Neutrophil (primary cell): ENCODE results near the gene ANKRD34B.

Experiments
- H3K27ac ChIP-seq: fragments of 200-600 bp; sonication (generic); 2 replicates; pipeline ENCODE4 v1.5.1; 2016; ENCODE audit warnings: mild to moderate bottlenecking, moderate library complexity
- H3K27me3 ChIP-seq: fragments of 200-600 bp; sonication (generic); 2 replicates; pipeline ENCODE4 v1.6.0; 2016; ENCODE audit warnings: mild to moderate bottlenecking
- H3K36me3 ChIP-seq: fragments of 200-600 bp; sonication (generic); 2 replicates; pipeline ENCODE4 v1.5.1; 2017
- H3K4me1 ChIP-seq, 2 experiments: fragments of 200-600 bp in 1 of 2; sonication (generic) in 1 of 2; 1 replicate in 1 of 2; 2 replicates in 1 of 2; pipeline versions ENCODE4 v1.5.1 to v1.6.1; 2013 to 2016; ENCODE audit warnings: low read depth in 1 of 2, low read length in 1 of 2, mild to moderate bottlenecking in 1 of 2, moderate library complexity in 1 of 2; ENCODE audit not compliant: control insufficient read depth in 1 of 2, insufficient read depth in 1 of 2
- H3K4me3 ChIP-seq, 2 experiments: fragments of 200-600 bp in 1 of 2; sonication (generic) in 1 of 2; 1 replicate in 1 of 2; 2 replicates in 1 of 2; pipeline ENCODE4 v1.5.1; 2013 to 2016; ENCODE audit warnings: low read depth in 1 of 2, low read length in 1 of 2, mild to moderate bottlenecking in 1 of 2, moderate library complexity in 1 of 2
- H3K9me3 ChIP-seq: fragments of 200-600 bp; sonication (generic); 2 replicates; pipeline ENCODE4 v1.5.1; 2016
- TF ChIP-seq, protein P1 (sequence below): fragments of 200-600 bp; sonication (generic); IDR thresholded peaks from 2 replicates; pipeline ENCODE4 v1.5.1; 2016; ENCODE audit warnings: antibody characterized with exemption

Gene ANKRD34B

GRCh38 chr5:80608731-80609130 lies 38.7 kb upstream of the ANKRD34B start:
- Histone ChIP-seq H3K4me3 (peak overlapping the region; percentile 15 to 50), H3K27ac (peak overlapping the region; percentile 87)
- TF ChIP-seq, protein P1, sequence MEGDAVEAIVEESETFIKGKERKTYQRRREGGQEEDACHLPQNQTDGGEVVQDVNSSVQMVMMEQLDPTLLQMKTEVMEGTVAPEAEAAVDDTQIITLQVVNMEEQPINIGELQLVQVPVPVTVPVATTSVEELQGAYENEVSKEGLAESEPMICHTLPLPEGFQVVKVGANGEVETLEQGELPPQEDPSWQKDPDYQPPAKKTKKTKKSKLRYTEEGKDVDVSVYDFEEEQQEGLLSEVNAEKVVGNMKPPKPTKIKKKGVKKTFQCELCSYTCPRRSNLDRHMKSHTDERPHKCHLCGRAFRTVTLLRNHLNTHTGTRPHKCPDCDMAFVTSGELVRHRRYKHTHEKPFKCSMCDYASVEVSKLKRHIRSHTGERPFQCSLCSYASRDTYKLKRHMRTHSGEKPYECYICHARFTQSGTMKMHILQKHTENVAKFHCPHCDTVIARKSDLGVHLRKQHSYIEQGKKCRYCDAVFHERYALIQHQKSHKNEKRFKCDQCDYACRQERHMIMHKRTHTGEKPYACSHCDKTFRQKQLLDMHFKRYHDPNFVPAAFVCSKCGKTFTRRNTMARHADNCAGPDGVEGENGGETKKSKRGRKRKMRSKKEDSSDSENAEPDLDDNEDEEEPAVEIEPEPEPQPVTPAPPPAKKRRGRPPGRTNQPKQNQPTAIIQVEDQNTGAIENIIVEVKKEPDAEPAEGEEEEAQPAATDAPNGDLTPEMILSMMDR, result peak; percentile 38

DNA sequence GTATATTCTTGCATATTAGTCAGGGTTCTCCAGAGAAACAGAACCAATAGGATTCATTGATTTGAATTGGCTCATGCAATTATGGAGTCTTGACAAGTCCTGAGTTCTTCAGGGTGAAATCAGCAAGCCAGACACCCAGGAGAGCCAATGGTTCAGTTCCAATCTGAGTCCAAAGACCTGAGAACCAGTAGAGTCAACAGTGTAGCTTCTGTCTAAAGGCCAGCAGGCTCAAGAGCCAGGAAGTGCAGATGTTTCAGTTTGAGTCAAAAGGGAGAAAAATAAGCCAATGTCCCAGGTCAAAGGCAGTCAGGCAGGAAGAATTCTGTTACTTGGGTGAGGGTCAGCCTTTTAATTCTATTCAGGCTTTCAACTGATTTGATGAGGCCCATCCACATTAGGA lies 37.8 kb upstream of the ANKRD34B start:
- no peaks in the 10 kb centered on the region for H3K27me3 ChIP-seq
- H3K9me3 ChIP-seq, result no peaks in the 10 kb centered on the region
- H3K27ac ChIP-seq, result peak overlapping the region; percentile 87
- H3K36me3 ChIP-seq, result no peaks in the 10 kb centered on the region
- TF ChIP-seq, protein P1, result no peak
- peaks cover 41 to 51% of the 10 kb centered on the region in 2 experiments for H3K4me1 ChIP-seq
- peak overlapping the region; percentile 15 to 50 for H3K4me3 ChIP-seq

More at GRCh38 chr5:80608731-80609130, 38.7 kb upstream of the ANKRD34B start:
- Histone ChIP-seq H3K9me3 (no peaks in the 10 kb centered on the region), H3K27me3 (no peaks in the 10 kb centered on the region), H3K4me1 (peaks cover 46 to 57% of the 10 kb centered on the region in 2 experiments), H3K36me3 (no peaks in the 10 kb centered on the region)

- H3K36me3 ChIP-seq, result no peaks in the 10 kb centered on the region
- H3K27ac ChIP-seq, result peak overlapping the region; percentile 87
- H3K4me1 ChIP-seq, result peaks cover 37 to 46% of the 10 kb centered on the region in 2 experiments
- H3K4me3 ChIP-seq, result no peak overlapping the region
- TF ChIP-seq, protein P1, result no peak
- H3K27me3 ChIP-seq, result no peaks in the 10 kb centered on the region
- no peaks in the 10 kb centered on the region for H3K9me3 ChIP-seq
Measured at GRCh38 chr5:80607343-80607742, 37.3 kb upstream of the ANKRD34B start.

DNA sequence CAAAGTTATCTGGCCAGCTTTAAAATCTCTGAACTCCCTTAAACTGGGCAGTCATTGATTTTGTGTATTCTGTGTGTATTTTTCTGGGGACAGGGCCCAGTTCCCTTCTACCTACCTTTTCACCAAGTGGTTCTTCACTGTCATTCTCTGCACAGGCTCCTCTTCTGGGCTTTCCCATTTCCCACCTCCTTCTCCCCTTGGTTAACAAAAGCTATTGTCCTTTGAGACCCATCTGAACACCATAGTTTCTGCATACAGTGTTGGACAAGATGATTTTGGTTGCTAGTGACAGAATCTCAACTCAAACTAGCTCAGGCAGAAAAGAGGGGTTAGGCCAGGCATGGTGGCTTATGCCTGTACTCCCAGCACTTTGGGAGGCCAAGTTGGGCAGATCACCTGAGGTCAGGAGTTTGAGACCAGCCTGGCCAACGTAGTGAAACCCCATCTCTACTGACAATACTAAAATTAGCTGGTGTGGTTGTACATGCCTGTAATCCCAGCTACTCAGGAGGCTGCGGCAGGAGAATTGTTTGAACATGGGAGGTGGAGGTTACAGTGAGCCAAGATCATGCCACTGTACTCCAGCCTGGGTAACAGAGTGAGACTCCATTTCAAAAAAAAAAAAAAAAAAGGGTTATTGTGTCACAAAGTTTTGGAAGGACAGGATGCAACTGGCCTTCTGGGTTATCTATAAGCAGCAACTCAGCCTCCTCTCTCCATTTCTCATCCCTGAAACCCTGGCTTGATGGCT lies 31.0 kb upstream of the ANKRD34B start:
- TF ChIP-seq, protein P1, result no peak
- H3K4me1 ChIP-seq, result no peaks in the 10 kb centered on the region
- H3K27ac ChIP-seq, result no peak overlapping the region
- H3K36me3 ChIP-seq, result no peaks in the 10 kb centered on the region
- no peak overlapping the region for H3K4me3 ChIP-seq
- H3K27me3 ChIP-seq, result no peaks in the 10 kb centered on the region
- no peaks in the 10 kb centered on the region for H3K9me3 ChIP-seq

GRCh38 chr5:80597500-80597899 lies 27.4 kb upstream of the ANKRD34B start:
- no peak overlapping the region for H3K27ac ChIP-seq
- no peak overlapping the region for H3K4me3 ChIP-seq
- no peaks in the 10 kb centered on the region for H3K27me3 ChIP-seq
- H3K9me3 ChIP-seq, result no peaks in the 10 kb centered on the region
- H3K4me1 ChIP-seq, result no peaks in the 10 kb centered on the region
- no peaks in the 10 kb centered on the region for H3K36me3 ChIP-seq
- TF ChIP-seq, protein P1, result no peak
